Activated T-helper 9 cell treated with anti-CD3 and anti-CD28 coated beads, Interleukin-2, amount 50 U/mL, for 16 hours (primary cell): Measurements from ENCODE around the gene TGM6.

Experiments used
- DNase-seq: peaks from one replicate; pipeline ENCODE4 v3.0.0-alpha.2; 2020; ENCODE audit warnings: low read depth

The TGM6 gene

GRCh38 chr20:2364044-2364443 is 16.7 kb upstream of the TGM6 start:
- no peak for DNase-seq

GRCh38 chr20:2365091-2365490 is 15.6 kb upstream of the TGM6 start:
- no peak for DNase-seq

GRCh38 chr20:2365666-2366065 is 15.0 kb upstream of the TGM6 start:
- no peak for DNase-seq

GRCh38 chr20:2368621-2369020 is 12.1 kb upstream of the TGM6 start:
- DNase-seq: no peak

GRCh38 chr20:2373098-2373497 is 7.6 kb upstream of the TGM6 start:
- DNase-seq: no peak

GRCh38 chr20:2374346-2375125 is 6.2 kb upstream of the TGM6 start:
- DNase-seq: no peak

- DNase-seq: no peak
These were observed 1.8 kb upstream of the TGM6 start for GRCh38 chr20:2378893-2379292.

- no peak for DNase-seq
These were observed 1.0 kb upstream of the TGM6 start for GRCh38 chr20:2379511-2380229.

GRCh38 chr20:2381303-2381702 is 602 bp downstream of the TGM6 start:
- DNase-seq: no peak

GRCh38 chr20:2382833-2383232 is 2.1 kb downstream of the TGM6 start:
- no peak for DNase-seq

GRCh38 chr20:2385026-2385425 is 4.3 kb downstream of the TGM6 start:
- no peak for DNase-seq

- no peak for DNase-seq
These were observed 4.8 kb downstream of the TGM6 start for GRCh38 chr20:2385496-2385895.

GRCh38 chr20:2386516-2387179 is 5.9 kb downstream of the TGM6 start:
- DNase-seq: no peak

- DNase-seq: peak; percentile 16
These were observed 6.5 kb downstream of the TGM6 start for GRCh38 chr20:2387180-2387577.

GRCh38 chr20:2387580-2387979 is 6.9 kb downstream of the TGM6 start:
- DNase-seq: no peak

- no peak for DNase-seq
These were observed 10.4 kb downstream of the TGM6 start for GRCh38 chr20:2390951-2391675.

- DNase-seq: no peak
These were observed 13.8 kb downstream of the TGM6 start for GRCh38 chr20:2394411-2395055.

GRCh38 chr20:2395136-2395535 is 14.4 kb downstream of the TGM6 start:
- DNase-seq: no peak

- no peak for DNase-seq
These were observed 15.6 kb downstream of the TGM6 start for GRCh38 chr20:2396241-2396814.

- no peak for DNase-seq
These were observed 16.4 kb downstream of the TGM6 start for GRCh38 chr20:2397091-2397490.

- no peak for DNase-seq
These were observed 17.0 kb downstream of the TGM6 start for GRCh38 chr20:2397595-2398145.
